ENCODE data around the gene KPNA4. TPM values are rescaled to one million over a fixed set of nuclear protein-coding genes. Genes with fewer than 3 reads are reported as not detected.

KPNA4 gene
- total and polyA plus RNA-seq, 2 of the 4 experiments (the other 2 are of a cell fraction), result 12.9 to 46.1 TPM

DNA sequence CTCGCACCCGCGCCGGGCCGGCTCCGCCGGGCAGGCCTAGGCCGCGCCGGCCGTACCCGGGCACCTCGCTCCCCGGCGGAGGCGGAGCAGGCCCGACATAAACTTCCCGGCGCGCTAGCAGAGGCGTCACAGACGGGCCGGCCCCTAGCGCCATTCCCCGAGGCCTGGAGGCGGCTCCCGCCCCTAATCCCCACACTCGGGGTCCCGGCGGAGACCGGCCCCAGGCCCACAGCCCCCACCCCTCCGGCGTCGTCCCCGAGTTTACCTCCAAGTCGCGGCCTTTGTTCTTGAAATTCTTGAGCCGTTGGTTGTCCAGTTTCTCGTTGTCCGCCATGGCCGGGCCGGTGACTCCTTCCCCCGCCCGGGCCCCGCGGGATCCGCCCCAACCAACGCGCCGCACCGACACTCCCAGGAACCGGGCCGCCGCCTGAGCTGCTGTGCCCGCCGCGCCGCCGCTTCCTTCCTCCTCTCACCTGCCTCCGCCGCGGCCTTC is 376 bp downstream of the KPNA4 start:
- H3K4ac ChIP-seq (ENCODE audit: low read depth, low read length), result peak overlapping the region; percentile 71; the same call in 1 of the 2 replicates
- intact Hi-C loops (cut with micrococcal nuclease), result loop anchor here (5.0 to 10.0 kb wide), 3 partner anchors 38 to 660 kb away; partner anchors contain the start of genes NMD3 and PPM1L
- in situ Hi-C loops (cut with MboI; ENCODE audit: low sequenced_read_pairs), result loop anchor here (10.0 kb wide), 1 partner anchor 660 kb away; the partner anchor contains the start of gene NMD3
- peak overlapping the region; percentile 74; the same call in 1 of the 2 replicates for H3K14ac ChIP-seq (replicated peaks; ENCODE audit: low read depth, low read length)
- H3K4me2 ChIP-seq (ENCODE audit: low read depth, low read length), result no peak overlapping the region
- H2BK5ac ChIP-seq (ENCODE audit: low read depth, low read length, poor library complexity, severe bottlenecking), result peak overlapping the region; percentile 78
- TF ChIP-seq USF2 (IDR thresholded peaks at IDR 0.05; ENCODE audit: low read depth, low read length) (no peak), MXI1 (IDR thresholded peaks at IDR 0.05; ENCODE audit: borderline replicate concordance, low read depth, low read length) (peak; percentile 36; the same call in 1 of the 2 replicates), NFE2L2 (IDR thresholded peaks at IDR 0.05; ENCODE audit: low read depth, low read length) (no peak), MAZ (IDR thresholded peaks at IDR 0.05; ENCODE audit: borderline replicate concordance, low read depth, low read length) (0 out of 2 replicates have a peak, but pooled peaks have one; percentile 7)
- peak overlapping the region; percentile 83 for H3K9ac ChIP-seq (ENCODE audit: low read depth, low read length)
- peak overlapping the region; percentile 85 for H2AK9ac ChIP-seq (replicated peaks; ENCODE audit: low read depth, low read length, poor library complexity)
- peak overlapping the region; percentile 88 for H2AFZ ChIP-seq (replicated peaks; ENCODE audit: low read length, poor library complexity)
- peak overlapping the region; percentile 87; the same call in 1 of the 2 replicates for H3K56ac ChIP-seq (ENCODE audit: extremely low read depth, insufficient read depth, low read length)
- no peaks in the 10 kb centered on the region; the same call in 1 of the 2 replicates for H3K36me3 ChIP-seq (ENCODE audit: control insufficient read depth, insufficient read depth, low read length)
- H3K79me1 ChIP-seq (ENCODE audit: low read depth in 1 of 2, low read length in 2 of 2), result peaks cover 16 to 27% of the 10 kb centered on the region in 2 experiments
- ChIA-PET POLR2A (ENCODE audit: unreplicated experiment) (no interaction called here), CTCF (no interaction called here)
- ATAC-seq (ENCODE audit: low read depth) (peak; percentile 64), DNase-seq (peak; percentile 51)
- no peak overlapping the region for H2AK5ac ChIP-seq (ENCODE audit: low read depth, low read length)
- peak overlapping the region; percentile 95 for H3K27ac ChIP-seq (ENCODE audit: insufficient read depth, low read length)
- H4K8ac ChIP-seq (ENCODE audit: low read depth in 2 of 2, low read length in 2 of 2), result peak overlapping the region in 1 of 2 experiments; percentile 69; a peak in 1 of 4 replicates
- H3K9me3 ChIP-seq (ENCODE audit: control insufficient read depth, insufficient read depth, low read length), result no peaks in the 10 kb centered on the region
- peak overlapping the region; percentile 67; the same call in 1 of the 2 replicates for H4K91ac ChIP-seq (ENCODE audit: insufficient read depth, low read depth, low read length)
- BruUV-seq (replicated peaks), result no TSS peak
- no peak overlapping the region for H3K23ac ChIP-seq (ENCODE audit: low read depth, low read length)
- H2BK20ac ChIP-seq (ENCODE audit: low read depth, low read length), result no peak overlapping the region
- 0% methylated on average over 31 of the region's 62 CpGs; no CpG with 5 or more reads in 1 of the 2 experiments for WGBS, 2 experiments (ENCODE audit: extremely low coverage in 2 of 2, insufficient read length in 1 of 2)
- peaks cover 3% of the 10 kb centered on the region; the same call in 1 of the 2 replicates for H3K9me1 ChIP-seq (ENCODE audit: insufficient read depth, low read length)
- H3K27me3 ChIP-seq (ENCODE audit: control insufficient read depth, insufficient read depth, low read length), result no peaks in the 10 kb centered on the region
- peak overlapping the region; percentile 13; the same call in 1 of the 2 replicates for H2BK120ac ChIP-seq (ENCODE audit: low read depth, low read length)
- no peak overlapping the region for H4K5ac ChIP-seq (ENCODE audit: low read depth, low read length)
- peak overlapping the region; percentile 65; the same call in 1 of the 2 replicates for H3K18ac ChIP-seq (ENCODE audit: low read depth, low read length)
- dilution Hi-C loops (cut with HindIII; ENCODE audit: low sequenced_read_pairs, unreplicated experiment), result no loop called here
- peaks cover 50% of the 10 kb centered on the region for H4K20me1 ChIP-seq (ENCODE audit: insufficient read depth, low read length)
- H2BK15ac ChIP-seq (ENCODE audit: low read depth, low read length), result no peak overlapping the region
- H3K4me3 ChIP-seq (ENCODE audit: insufficient read depth, low read depth, low read length), result peak overlapping the region; percentile 75
- no peaks in the 10 kb centered on the region for H3K4me1 ChIP-seq (ENCODE audit: control insufficient read depth, insufficient read depth, low read length)

Data from IMR-90 (cell line).